Adrenal gland (tissue), 12 donors: Measurements from ENCODE around the gene THY1. TPM values are rescaled to one million over a fixed set of nuclear protein-coding genes. Genes with fewer than 3 reads are reported as not detected.
A peak's percentile ranks its signal among the peaks of the same experiment; 100 is the strongest.

ENCODE experiments used
- DNase-seq, 7 donors: peaks; one replicate each; pipeline ENCODE4 v3.0.0-alpha.2; 2019 to 2020
- H3K27ac ChIP-seq, 5 donors: fragments of 200-600 bp; sonication (generic) in 4 of 5; 1 replicate in 3 of 5; 2 replicates in 2 of 5; pipeline versions ENCODE4 v1.5.1 to v1.8.0; 2016 to 2020; ENCODE audit warnings: mild to moderate bottlenecking in 1 of 5
- H3K27me3 ChIP-seq: fragments of 200-600 bp; 2 replicates; pipeline ENCODE4 v1.8.0; 2021
- H3K36me3 ChIP-seq, 2 donors: fragments of 200-600 bp; replicated peaks in 1 of 2; 1 replicate in 1 of 2; 2 replicates in 1 of 2; pipeline versions ENCODE4 v1.5.1 to v1.8.0; 2018 to 2022
- H3K4me1 ChIP-seq, 2 donors: fragments of 200-600 bp; replicated peaks in 1 of 2; 1 replicate in 1 of 2; 2 replicates in 1 of 2; pipeline versions ENCODE4 v1.5.1 to v1.8.0; 2018 to 2021
- H3K4me3 ChIP-seq, 4 donors: fragments of 200-600 bp; sonication (generic) in 3 of 4; one replicate each; pipeline ENCODE4 v1.5.1; 2016 to 2018
- H3K9me3 ChIP-seq, 3 donors: fragments of 200-600 bp; sonication (generic) in 1 of 3; replicated peaks in 1 of 3; 1 replicate in 2 of 3; 2 replicates in 1 of 3; pipeline versions ENCODE4 v1.5.1 to v1.8.0; 2016 to 2021
- POLR2A ChIP-seq, 2 donors: fragments of 450-650 bp; IDR thresholded peaks; one replicate each; pipeline ENCODE4 v1.6.1; 2017; ENCODE audit warnings: antibody characterized with exemption in 2 of 2, mild to moderate bottlenecking in 2 of 2, moderate library complexity in 1 of 2
- WGBS, 4 donors: extraction: QIAGEN DNeasy Blood & Tissue Kit in 2 of 4; methylation state at CpG; one replicate each; pipeline versions ENCODE4 v1.1.5 to v1.1.7; 2013 to 2017; 5-methylcytosine and 5-hydroxymethylcytosine counted together
- intact Hi-C, 2 donors: fragments of 100-400 bp; cut with DNase I; formaldehyde crosslinking; loops; one replicate each; pipeline versions ENCODE4 v1.14.1 to v1.15.0; 2022 to 2023
- polyA plus RNA-seq, 3 donors: library from polyadenylated mRNA; stranded (reverse); fragments of 200-250 nt in 2 of 3; fragments of 350-450 nt in 1 of 3; fragmentation: Illumina TruSeq in 1 of 3; extraction: RNeasy Lipid Tissue Mini Kit (QIAGEN cat#74804) in 1 of 3; gene quantifications; one replicate each; pipeline ENCODE4 v1.2.3, GENCODE V29; 2013 to 2014
- small RNA-seq, 2 donors: library from RNA; depleted of rRNA; stranded (forward); fragments of <200 nt; gene quantifications; one replicate each; pipeline ENCODE3, GENCODE V24; 2016
- total RNA-seq, 9 donors: library from RNA; depleted of rRNA in 4 of 9; stranded (reverse); fragments of >200 nt in 4 of 9; fragments of 120-200 nt in 1 of 9; fragmentation: NEBNext Ultra II Directional in 1 of 9; extraction: Animal tissue kit (Norgen Biotek cat#: 25700) in 1 of 9; gene quantifications; one replicate each; pipeline versions ENCODE4 v1.1.0 to v1.2.4, GENCODE V29; 2013 to 2023
- TF ChIP-seq, protein P1 (sequence below), 6 experiments: fragments of 450-650 bp in 4 of 6; fragments of 200-600 bp in 2 of 6; sonication (generic) in 1 of 6; IDR thresholded peaks; 1 replicate in 5 of 6; 2 replicates in 1 of 6; pipeline versions ENCODE4 v1.5.1 to v1.8.0; 2016 to 2021; ENCODE audit warnings: antibody characterized with exemption in 6 of 6, mild to moderate bottlenecking in 2 of 6, moderate library complexity in 1 of 6
- donor health status: healthy with polysubstance abuse.
- donor health status: Bipolar disorder and iron deficiency.
- donor health status: DM: yes; HTN: yes; CAD: no.
- donor health status: DM: no; HTN: no; CAD: no.
- donor health status: DM: no; HTN: no; CAD: no.
- donor health status: DM: yes; HTN: yes; CAD: no.

The THY1 gene
- total and polyA plus RNA-seq, 12 donors = 4.5 to 38.7 (median 18.2) TPM

DNA sequence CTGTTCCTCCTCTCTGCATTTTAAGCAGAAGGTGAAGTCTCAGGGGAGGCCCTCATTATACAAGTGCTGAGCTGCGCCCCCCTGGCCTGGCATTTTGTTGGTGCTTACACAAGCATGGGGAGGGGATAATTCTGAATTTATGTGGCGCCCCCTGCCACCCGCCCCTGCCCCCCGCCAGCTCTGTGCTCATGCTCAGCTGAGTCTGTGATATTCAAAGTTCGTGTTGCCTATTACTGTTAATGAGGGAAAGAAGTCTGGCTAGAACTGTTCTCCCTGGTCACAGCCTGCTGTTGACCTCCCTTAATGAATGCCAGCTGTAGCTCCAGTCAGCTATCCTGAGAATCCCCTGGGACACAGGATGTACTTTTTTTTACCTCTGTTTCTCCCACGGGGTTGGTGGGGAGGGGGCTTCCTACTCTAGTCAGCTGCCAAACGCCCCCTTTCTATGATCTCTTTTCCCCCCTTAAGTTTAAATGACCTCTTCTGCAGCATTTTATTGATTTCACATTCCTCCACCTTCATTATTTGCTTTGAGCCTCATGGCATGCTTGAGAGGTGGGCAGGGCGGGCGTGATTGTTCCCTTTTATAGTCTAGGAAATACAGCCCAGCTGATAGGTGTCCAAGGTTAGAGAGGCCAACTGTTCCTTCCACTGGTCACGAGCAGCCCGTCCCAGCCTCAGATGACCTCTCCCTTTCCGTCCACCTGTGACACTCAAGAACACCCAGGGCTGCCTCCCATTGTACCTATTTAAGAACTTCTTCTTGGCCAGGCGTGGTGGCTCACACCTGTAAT lies 53.6 kb downstream of the THY1 start:
- Histone ChIP-seq H3K4me1 (peaks cover 47 to 59% of the 10 kb centered on the region in 2 donors), H3K27me3 (no peaks in the 10 kb centered on the region), H3K9me3 (no peaks in the 10 kb centered on the region), H3K4me3 (no peak overlapping the region), H3K27ac (peak overlapping the region; percentile 14 to 89 (median 81)), H3K36me3 (no peaks in the 10 kb centered on the region)
- intact Hi-C loops = no loop called here
- WGBS, 4 donors = 72 to 80% (median 76%) methylated on average over 13 of the region's 13 CpGs
- DNase-seq = peak in 2 of 7 donors; percentile 17 to 52
- no peak for TF ChIP-seq POLR2A (IDR thresholded peaks at IDR 0.05)
- TF ChIP-seq, protein P1, sequence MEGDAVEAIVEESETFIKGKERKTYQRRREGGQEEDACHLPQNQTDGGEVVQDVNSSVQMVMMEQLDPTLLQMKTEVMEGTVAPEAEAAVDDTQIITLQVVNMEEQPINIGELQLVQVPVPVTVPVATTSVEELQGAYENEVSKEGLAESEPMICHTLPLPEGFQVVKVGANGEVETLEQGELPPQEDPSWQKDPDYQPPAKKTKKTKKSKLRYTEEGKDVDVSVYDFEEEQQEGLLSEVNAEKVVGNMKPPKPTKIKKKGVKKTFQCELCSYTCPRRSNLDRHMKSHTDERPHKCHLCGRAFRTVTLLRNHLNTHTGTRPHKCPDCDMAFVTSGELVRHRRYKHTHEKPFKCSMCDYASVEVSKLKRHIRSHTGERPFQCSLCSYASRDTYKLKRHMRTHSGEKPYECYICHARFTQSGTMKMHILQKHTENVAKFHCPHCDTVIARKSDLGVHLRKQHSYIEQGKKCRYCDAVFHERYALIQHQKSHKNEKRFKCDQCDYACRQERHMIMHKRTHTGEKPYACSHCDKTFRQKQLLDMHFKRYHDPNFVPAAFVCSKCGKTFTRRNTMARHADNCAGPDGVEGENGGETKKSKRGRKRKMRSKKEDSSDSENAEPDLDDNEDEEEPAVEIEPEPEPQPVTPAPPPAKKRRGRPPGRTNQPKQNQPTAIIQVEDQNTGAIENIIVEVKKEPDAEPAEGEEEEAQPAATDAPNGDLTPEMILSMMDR (IDR thresholded peaks at IDR 0.05) = no peak

DNA sequence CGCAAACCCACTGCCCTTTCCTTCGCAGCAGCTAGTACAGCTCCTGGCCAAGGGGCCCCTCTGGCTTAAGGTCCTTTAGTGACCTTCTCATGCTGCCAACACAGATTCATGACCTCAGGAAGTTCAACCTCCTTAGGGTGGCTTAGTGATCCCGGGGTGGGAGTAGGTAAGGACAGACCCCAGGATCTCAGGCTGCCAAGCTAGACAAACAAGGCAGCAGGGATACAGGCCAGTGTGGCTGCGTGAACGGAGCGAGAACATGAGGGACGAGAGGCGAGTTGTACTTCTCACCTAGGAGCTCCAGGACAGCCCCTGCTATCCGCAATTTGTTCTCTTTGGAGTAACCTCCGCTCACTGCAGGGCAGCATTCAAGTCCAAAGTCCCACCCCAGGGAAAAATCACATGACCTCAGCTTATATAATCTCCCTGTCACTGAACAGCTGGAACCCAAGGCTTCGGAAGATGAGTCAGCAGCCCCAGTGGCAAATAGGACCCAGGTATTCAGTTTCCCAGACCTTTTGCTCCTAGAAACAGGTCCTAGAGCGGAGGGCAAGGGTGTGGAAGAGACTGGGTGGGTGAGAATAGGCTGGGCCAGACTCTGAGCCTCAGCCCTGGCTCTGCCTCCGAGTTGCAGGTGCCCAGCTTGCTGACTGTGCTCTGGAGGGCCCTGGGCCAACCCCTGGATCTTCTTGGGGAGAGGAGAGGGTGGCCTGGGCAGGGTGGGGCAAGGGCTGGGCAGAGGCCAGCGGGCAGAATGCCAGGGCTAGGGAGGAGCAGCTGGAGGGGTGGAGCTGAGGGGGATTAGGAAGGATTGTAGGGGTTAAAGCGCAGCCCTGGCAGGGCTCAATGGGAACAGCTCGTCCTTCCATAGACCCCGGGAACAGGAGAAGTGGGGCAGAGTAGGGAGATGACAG lies 54.6 kb downstream of the THY1 start:
- DNase-seq = peak; percentile 70 to 85 (median 82)
- no peak overlapping the region for H3K4me3 ChIP-seq

DNA sequence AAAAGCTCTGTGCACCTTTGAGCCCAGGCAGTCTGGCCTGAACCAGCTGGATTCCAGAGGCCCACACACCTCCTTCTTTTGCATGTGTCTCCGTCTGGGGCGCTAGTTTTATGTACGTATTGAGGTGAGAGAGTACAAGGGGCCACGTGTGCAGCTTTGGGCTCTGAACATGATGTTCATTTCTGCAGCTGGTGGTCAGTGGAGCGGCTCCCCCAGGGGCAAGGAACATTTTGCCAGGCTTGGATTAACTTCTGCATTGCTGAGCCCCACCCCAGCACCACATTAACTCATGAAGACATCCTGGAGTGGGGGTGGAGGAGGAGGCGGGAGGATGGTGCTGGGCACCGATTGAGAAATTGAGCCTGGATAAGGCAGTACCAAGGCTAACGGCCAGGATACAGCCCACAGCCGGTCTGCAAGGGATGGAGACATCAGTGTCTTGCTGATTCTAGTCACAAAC lies 55.3 kb downstream of the THY1 start:
- Histone ChIP-seq H3K4me1 (peaks cover 62 to 66% of the 10 kb centered on the region in 2 donors), H3K27me3 (no peaks in the 10 kb centered on the region), H3K9me3 (no peaks in the 10 kb centered on the region), H3K36me3 (no peaks in the 10 kb centered on the region), H3K27ac (peak overlapping the region in 4 of 5 donors; percentile 15 to 89 (median 85)), H3K4me3 (no peak overlapping the region)
- intact Hi-C loops = no loop called here
- peak in 4 of 7 donors; percentile 20 to 52 (median 37) for DNase-seq
- no peak for TF ChIP-seq POLR2A (IDR thresholded peaks at IDR 0.05)
- TF ChIP-seq, protein P1 (IDR thresholded peaks at IDR 0.05) = peak in 1 of 6 experiments; percentile 13
- 67 to 93% (median 77%) methylated on average over 6 to 9 of the region's 9 CpGs for WGBS, 4 donors

More for the DNA sequence above, 54.6 kb downstream of the THY1 start:
- intact Hi-C loops = no loop called here
- TF ChIP-seq, protein P1 (IDR thresholded peaks at IDR 0.05) = peak in 1 of 6 experiments; percentile 9
- TF ChIP-seq POLR2A (IDR thresholded peaks at IDR 0.05) = peak in 1 of 2 donors; percentile 68
- Histone ChIP-seq H3K36me3 (no peaks in the 10 kb centered on the region), H3K27ac (peak overlapping the region; percentile 14 to 89 (median 81)), H3K4me1 (peaks cover 55 to 60% of the 10 kb centered on the region in 2 donors), H3K9me3 (no peaks in the 10 kb centered on the region), H3K27me3 (no peaks in the 10 kb centered on the region)
- 22 to 44% (median 39%) methylated on average over 9 to 17 of the region's 17 CpGs for WGBS, 4 donors

Small RNA genes lying within 50 kb of the gene (small RNA-seq; reads per million reads assigned to genes)
- 0 reads per million in 2 donors for gene AP003396.4

Other genes with a start within 250 kb of the THY1 start
- under 1 TPM in 1 of 9 donors, not detected in 8; 0.14 TPM for gene NHERF4, start 237.7 kb downstream of the THY1 start, total RNA-seq
- under 1 TPM in 2 of 3 donors, not detected in 1; 0.17 to 0.24 TPM for gene NHERF4, start 237.7 kb downstream of the THY1 start, polyA plus RNA-seq
- gene CBL, start 216.8 kb downstream of the THY1 start, total RNA-seq = 10 to 100 TPM in 7 of 9 donors, 1 to 10 TPM in 2; 5.3 to 21.9 (median 13.8) TPM
- 10 to 100 TPM in 1 of 3 donors, 1 to 10 TPM in 2; 4.9 to 13.4 (median 6.2) TPM for gene CBL, start 216.8 kb downstream of the THY1 start, polyA plus RNA-seq
- gene MCAM, start 106.0 kb downstream of the THY1 start, total RNA-seq = 100 to 1,000 TPM in 1 of 9 donors, 10 to 100 TPM in 8; 12.1 to 143 (median 33.7) TPM
- 10 to 100 TPM; 17.2 to 48.5 (median 30.5) TPM for gene MCAM, start 106.0 kb downstream of the THY1 start, polyA plus RNA-seq
- gene RNF26, start 88.6 kb downstream of the THY1 start, total RNA-seq = 10 to 100 TPM in 7 of 9 donors, 1 to 10 TPM in 2; 5.2 to 28.0 (median 19.8) TPM
- gene RNF26, start 88.6 kb downstream of the THY1 start, polyA plus RNA-seq = 10 to 100 TPM in 2 of 3 donors, 1 to 10 TPM in 1; 9.6 to 13.0 (median 10.7) TPM
- 10 to 100 TPM in 8 of 9 donors, 1 to 10 TPM in 1; 8.2 to 46.9 (median 21.0) TPM for gene C1QTNF5, start 82.3 kb downstream of the THY1 start, total RNA-seq
- 10 to 100 TPM in 2 of 3 donors, 1 to 10 TPM in 1; 1.8 to 25.9 (median 20.3) TPM for gene C1QTNF5, start 82.3 kb downstream of the THY1 start, polyA plus RNA-seq
- under 1 TPM in 1 of 9 donors, not detected in 8; under 0.01 TPM for gene MFRP, start 76.5 kb downstream of the THY1 start, total RNA-seq
- gene MFRP, start 76.5 kb downstream of the THY1 start, polyA plus RNA-seq = not detected
- gene USP2, start 41.5 kb downstream of the THY1 start, total RNA-seq = 10 to 100 TPM in 4 of 9 donors, 1 to 10 TPM in 5; 1.8 to 28.7 (median 9.6) TPM
- 10 to 100 TPM in 1 of 3 donors, 1 to 10 TPM in 2; 4.6 to 11.8 (median 9.1) TPM for gene USP2, start 41.5 kb downstream of the THY1 start, polyA plus RNA-seq